IPS-18a (cell line): ENCODE measurements around the gene GLIPR1L2.

Experiments
- H3K27ac ChIP-seq: one replicate; pipeline ENCODE4 v1.5.1; 2013; ENCODE audit warnings: low read length
- H3K27me3 ChIP-seq: one replicate; pipeline ENCODE4 v1.6.1; 2013; ENCODE audit warnings: mild to moderate bottlenecking, low read length; ENCODE audit not compliant: control insufficient read depth, insufficient read depth
- H3K36me3 ChIP-seq: one replicate; pipeline ENCODE4 v1.6.1; 2013; ENCODE audit warnings: low read depth, low read length; ENCODE audit not compliant: control insufficient read depth
- H3K4me1 ChIP-seq: one replicate; pipeline ENCODE4 v1.6.1; 2013; ENCODE audit warnings: low read depth, low read length; ENCODE audit not compliant: control insufficient read depth
- H3K4me3 ChIP-seq: one replicate; pipeline ENCODE4 v1.5.1; 2013; ENCODE audit warnings: low read length
- H3K9ac ChIP-seq: one replicate; pipeline ENCODE4 v1.6.1; 2013; ENCODE audit warnings: mild to moderate bottlenecking, low read length, moderate library complexity
- H3K9me3 ChIP-seq: one replicate; pipeline ENCODE4 v1.6.1; 2013; ENCODE audit warnings: low read depth, low read length; ENCODE audit not compliant: control insufficient read depth

The GLIPR1L2 gene

GRCh38 chr12:75378354-75378753 lies 12.5 kb upstream of the GLIPR1L2 start:
- no peaks in the 10 kb centered on the region for H3K36me3 ChIP-seq
- no peak overlapping the region for H3K4me3 ChIP-seq
- no peak overlapping the region for H3K27ac ChIP-seq
- no peak overlapping the region for H3K9ac ChIP-seq
- H3K9me3 ChIP-seq = no peaks in the 10 kb centered on the region
- H3K27me3 ChIP-seq = no peaks in the 10 kb centered on the region
- no peaks in the 10 kb centered on the region for H3K4me1 ChIP-seq

- Histone ChIP-seq H3K9me3 (no peaks in the 10 kb centered on the region), H3K27me3 (no peaks in the 10 kb centered on the region), H3K4me3 (no peak overlapping the region), H3K4me1 (peaks cover 4% of the 10 kb centered on the region), H3K27ac (no peak overlapping the region), H3K9ac (no peak overlapping the region), H3K36me3 (no peaks in the 10 kb centered on the region)
Observed at GRCh38 chr12:75389061-75389460, 1.8 kb upstream of the GLIPR1L2 start.

GRCh38 chr12:75389706-75390105 lies 1.2 kb upstream of the GLIPR1L2 start:
- Histone ChIP-seq H3K4me1 (peaks cover 4% of the 10 kb centered on the region), H3K9me3 (no peaks in the 10 kb centered on the region), H3K36me3 (no peaks in the 10 kb centered on the region), H3K27ac (no peak overlapping the region), H3K4me3 (no peak overlapping the region), H3K9ac (no peak overlapping the region), H3K27me3 (no peaks in the 10 kb centered on the region)

GRCh38 chr12:75390156-75390898 lies 562 bp upstream of the GLIPR1L2 start:
- Histone ChIP-seq H3K27me3 (no peaks in the 10 kb centered on the region), H3K9me3 (no peaks in the 10 kb centered on the region), H3K4me1 (peaks cover 4% of the 10 kb centered on the region), H3K36me3 (no peaks in the 10 kb centered on the region), H3K9ac (no peak overlapping the region), H3K27ac (no peak overlapping the region), H3K4me3 (peak overlapping the region; percentile 33)

GRCh38 chr12:75404231-75404630 lies 13.3 kb downstream of the GLIPR1L2 start:
- Histone ChIP-seq H3K36me3 (no peaks in the 10 kb centered on the region), H3K27ac (no peak overlapping the region), H3K27me3 (no peaks in the 10 kb centered on the region), H3K4me1 (no peaks in the 10 kb centered on the region), H3K4me3 (no peak overlapping the region), H3K9me3 (no peaks in the 10 kb centered on the region), H3K9ac (no peak overlapping the region)

- H3K9me3 ChIP-seq = no peaks in the 10 kb centered on the region
- H3K36me3 ChIP-seq = no peaks in the 10 kb centered on the region
- H3K27ac ChIP-seq = no peak overlapping the region
- H3K9ac ChIP-seq = no peak overlapping the region
- H3K4me3 ChIP-seq = no peak overlapping the region
- no peaks in the 10 kb centered on the region for H3K4me1 ChIP-seq
- no peaks in the 10 kb centered on the region for H3K27me3 ChIP-seq
Observed at GRCh38 chr12:75407683-75408082, 16.8 kb downstream of the GLIPR1L2 start.

- no peak overlapping the region for H3K27ac ChIP-seq
- no peaks in the 10 kb centered on the region for H3K36me3 ChIP-seq
- H3K4me1 ChIP-seq = no peaks in the 10 kb centered on the region
- no peak overlapping the region for H3K4me3 ChIP-seq
- no peak overlapping the region for H3K9ac ChIP-seq
- no peaks in the 10 kb centered on the region for H3K9me3 ChIP-seq
- no peaks in the 10 kb centered on the region for H3K27me3 ChIP-seq
Observed at GRCh38 chr12:75409830-75410229, 18.9 kb downstream of the GLIPR1L2 start.

- Histone ChIP-seq H3K27me3 (no peaks in the 10 kb centered on the region), H3K4me1 (no peaks in the 10 kb centered on the region), H3K27ac (no peak overlapping the region), H3K36me3 (no peaks in the 10 kb centered on the region), H3K4me3 (no peak overlapping the region), H3K9me3 (no peaks in the 10 kb centered on the region), H3K9ac (no peak overlapping the region)
Observed at GRCh38 chr12:75414671-75415070, 23.8 kb downstream of the GLIPR1L2 start.

GRCh38 chr12:75419841-75420240 lies 29.0 kb downstream of the GLIPR1L2 start:
- Histone ChIP-seq H3K27ac (no peak overlapping the region), H3K4me1 (no peaks in the 10 kb centered on the region), H3K27me3 (no peaks in the 10 kb centered on the region), H3K9me3 (no peaks in the 10 kb centered on the region), H3K36me3 (no peaks in the 10 kb centered on the region), H3K9ac (no peak overlapping the region), H3K4me3 (no peak overlapping the region)

- Histone ChIP-seq H3K4me3 (no peak overlapping the region), H3K9me3 (peaks cover 10% of the 10 kb centered on the region), H3K27ac (no peak overlapping the region), H3K4me1 (peaks cover 10% of the 10 kb centered on the region), H3K27me3 (no peaks in the 10 kb centered on the region), H3K9ac (no peak overlapping the region), H3K36me3 (no peaks in the 10 kb centered on the region)
Observed at GRCh38 chr12:75427491-75427890, 36.6 kb downstream of the GLIPR1L2 start.

- no peaks in the 10 kb centered on the region for H3K36me3 ChIP-seq
- peaks cover 10% of the 10 kb centered on the region for H3K4me1 ChIP-seq
- no peaks in the 10 kb centered on the region for H3K27me3 ChIP-seq
- H3K27ac ChIP-seq = no peak overlapping the region
- H3K9me3 ChIP-seq = peaks cover 10% of the 10 kb centered on the region
- no peak overlapping the region for H3K4me3 ChIP-seq
- no peak overlapping the region for H3K9ac ChIP-seq
Observed at GRCh38 chr12:75428767-75429166, 37.9 kb downstream of the GLIPR1L2 start.

- no peaks in the 10 kb centered on the region for H3K27me3 ChIP-seq
- H3K9me3 ChIP-seq = peaks cover 15% of the 10 kb centered on the region
Observed at GRCh38 chr12:75432924-75433323, 42.0 kb downstream of the GLIPR1L2 start.

More at GRCh38 chr12:75432924-75433323, 42.0 kb downstream of the GLIPR1L2 start:
- H3K9ac ChIP-seq = no peak overlapping the region
- no peak overlapping the region for H3K4me3 ChIP-seq
- no peaks in the 10 kb centered on the region for H3K36me3 ChIP-seq
- H3K4me1 ChIP-seq = peaks cover 10% of the 10 kb centered on the region
- no peak overlapping the region for H3K27ac ChIP-seq
